Stimulated activated CD4-positive, alpha-beta T cell treated with anti-CD3 and anti-CD28 coated beads, Interleukin-1b, Interleukin-23, amount 100 ng/mL, for 1 hour (primary cell): ENCODE measurements around the gene CFAP97.
"Not testable (repeated sequence)": the region's sequence is repeated elsewhere in the genome, so short reads cannot be mapped to it uniquely, and the experiment has no call there.

ENCODE experiments used
- DNase-seq, 2 donors: peaks; one replicate each; pipeline ENCODE4 v3.0.0-alpha.2; 2020; ENCODE audit warnings: low read depth in 2 of 2

Gene CFAP97

DNA sequence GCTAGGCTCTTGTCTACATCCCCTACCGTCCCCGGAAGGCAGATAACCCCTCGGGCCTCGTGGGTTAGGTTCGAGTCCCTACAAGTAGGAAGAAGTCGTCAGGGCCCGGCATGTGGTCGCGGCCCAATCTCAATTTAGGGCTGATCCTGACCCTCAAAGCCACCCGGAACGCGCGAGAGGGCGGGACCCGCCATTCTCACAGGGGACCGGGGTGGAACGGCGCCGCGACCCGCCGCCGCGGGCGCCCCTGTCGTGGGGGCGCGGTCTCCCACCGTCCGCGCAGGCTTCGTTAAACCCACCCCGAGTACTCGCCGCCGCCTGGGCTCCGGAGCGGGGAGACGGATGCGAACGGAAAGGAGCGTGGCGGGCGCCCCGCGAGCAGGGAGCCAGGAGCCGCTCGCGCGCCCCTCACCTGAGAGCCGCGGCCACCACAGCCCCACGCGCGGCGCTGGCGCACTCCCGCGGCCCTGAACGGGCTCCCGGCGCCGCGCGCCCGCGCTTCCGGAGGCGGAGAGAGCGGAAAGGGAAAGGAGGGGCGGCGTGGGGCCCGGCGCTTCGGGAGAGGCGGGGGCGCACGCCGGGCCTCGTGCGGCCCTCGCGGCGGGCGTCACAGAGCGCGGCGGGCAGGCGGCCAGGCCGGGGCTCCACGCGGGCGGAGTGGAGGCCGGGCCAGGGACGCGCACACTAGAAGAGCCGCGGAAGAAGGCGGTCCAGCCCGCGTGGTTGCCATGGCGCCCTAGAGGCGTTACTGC lies at the start of gene CFAP97:
Gene CFAP97 (minus strand): TSS at position 515 of the 752 bp plus-strand sequence. CDS start 12,804 bp downstream, outside the sequence.
- peak; percentile 52 to 53 for DNase-seq

DNA sequence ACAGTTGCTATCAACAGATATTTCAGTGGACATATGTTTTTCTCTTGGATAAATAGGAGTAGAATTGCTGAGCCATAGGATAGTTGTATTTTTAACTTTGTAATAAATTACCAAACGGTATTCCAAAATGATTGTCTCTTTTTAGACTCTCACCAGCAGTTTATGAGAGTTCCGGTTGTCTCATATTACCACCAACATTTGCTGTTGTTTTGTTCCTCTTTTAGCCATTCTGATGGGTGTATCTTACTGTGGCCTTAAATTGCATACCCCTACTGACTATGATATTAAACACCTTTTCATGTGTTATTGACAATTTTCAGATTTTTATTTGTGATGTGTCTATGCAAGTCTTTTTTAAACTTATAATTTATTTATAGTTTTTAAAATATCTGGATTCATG lies 45.3 kb upstream of the CFAP97 start:
- DNase-seq = no peak

DNA sequence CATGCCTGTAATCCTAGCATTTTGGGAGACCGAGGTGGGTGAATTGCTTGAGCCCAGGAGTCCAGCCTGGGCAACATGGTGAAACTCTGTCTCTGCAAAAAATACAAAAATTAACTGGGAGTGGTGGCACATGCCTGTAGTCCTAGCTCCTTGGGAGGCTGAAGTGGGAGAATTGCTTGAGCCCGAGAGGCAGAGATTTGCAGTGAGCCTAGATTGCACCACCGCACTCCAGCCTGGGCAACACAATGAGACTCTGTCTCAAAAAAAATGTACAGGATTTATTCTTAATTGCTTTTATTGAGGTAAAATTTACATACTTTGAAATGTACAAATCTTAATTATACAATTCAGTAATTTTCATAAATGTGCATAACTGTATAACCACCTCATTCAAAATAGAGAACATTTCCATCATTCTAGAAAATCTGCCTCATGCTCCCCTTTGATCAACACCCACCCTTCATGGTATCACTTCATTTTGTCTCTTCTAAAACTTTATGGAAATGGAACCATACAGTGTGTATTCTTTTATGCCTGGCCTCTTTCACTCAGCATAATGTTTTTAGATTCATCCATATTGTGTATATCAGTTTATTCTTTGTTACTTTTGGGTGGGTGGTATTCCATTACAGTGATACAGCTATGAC lies 44.7 kb upstream of the CFAP97 start:
- DNase-seq = no peak

DNA sequence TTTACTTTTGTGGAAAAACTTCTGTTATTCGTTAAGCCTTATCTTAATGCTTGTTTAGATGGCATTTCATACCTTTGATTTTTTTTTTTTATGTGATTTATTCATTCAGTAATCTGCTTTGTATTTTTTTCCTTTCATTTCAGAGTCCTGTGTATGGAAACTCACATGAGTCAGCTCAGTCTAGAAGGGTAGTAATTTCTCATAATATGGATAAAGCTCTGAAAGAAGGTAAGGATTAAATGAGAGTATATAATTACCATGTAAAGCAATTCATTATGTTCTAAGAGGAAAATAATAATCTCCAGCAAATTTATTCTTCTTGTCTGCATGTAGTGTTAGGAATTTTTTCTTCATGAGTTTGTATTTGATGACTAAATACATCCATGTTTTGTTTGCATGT lies 43.4 kb upstream of the CFAP97 start:
- no peak for DNase-seq

DNA sequence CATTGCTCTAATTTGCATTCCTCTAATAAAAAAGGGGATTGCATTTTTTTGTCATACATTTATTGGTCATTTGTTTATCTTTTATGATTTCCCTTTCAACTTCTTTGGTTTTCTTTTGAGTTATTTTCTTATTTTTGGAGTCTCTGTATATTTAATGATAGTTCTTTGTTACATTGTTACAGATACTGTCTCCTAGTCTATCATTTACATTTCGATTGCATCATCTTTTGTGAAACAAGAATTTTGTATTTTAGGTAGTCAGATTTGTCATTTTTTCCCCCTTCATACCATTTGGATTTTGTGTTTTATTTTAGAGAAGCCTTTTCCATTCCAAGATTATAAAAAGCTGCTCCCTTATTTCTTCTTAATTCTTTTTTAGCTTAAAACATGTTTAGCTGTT lies 42.7 kb upstream of the CFAP97 start:
- no peak for DNase-seq

DNA sequence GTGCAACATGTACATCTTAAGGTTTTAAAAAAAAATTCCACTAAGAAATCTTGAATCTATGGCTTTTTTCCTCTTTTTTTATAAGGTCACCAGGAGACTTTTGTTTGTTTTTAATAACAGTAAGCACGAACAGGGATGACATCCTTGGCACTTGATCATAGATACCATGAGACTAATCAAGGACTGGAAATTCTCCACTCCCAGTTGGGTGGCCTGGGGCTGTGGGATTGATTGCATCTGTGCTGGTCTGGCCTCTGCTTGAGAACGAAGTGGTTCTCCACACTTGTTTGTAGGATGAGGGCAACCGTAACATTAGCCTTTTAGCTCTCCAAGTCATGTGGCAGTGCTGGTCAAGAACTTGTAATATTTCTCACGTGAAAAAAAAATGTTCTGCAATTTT lies 41.0 kb upstream of the CFAP97 start:
- DNase-seq = no peak

DNA sequence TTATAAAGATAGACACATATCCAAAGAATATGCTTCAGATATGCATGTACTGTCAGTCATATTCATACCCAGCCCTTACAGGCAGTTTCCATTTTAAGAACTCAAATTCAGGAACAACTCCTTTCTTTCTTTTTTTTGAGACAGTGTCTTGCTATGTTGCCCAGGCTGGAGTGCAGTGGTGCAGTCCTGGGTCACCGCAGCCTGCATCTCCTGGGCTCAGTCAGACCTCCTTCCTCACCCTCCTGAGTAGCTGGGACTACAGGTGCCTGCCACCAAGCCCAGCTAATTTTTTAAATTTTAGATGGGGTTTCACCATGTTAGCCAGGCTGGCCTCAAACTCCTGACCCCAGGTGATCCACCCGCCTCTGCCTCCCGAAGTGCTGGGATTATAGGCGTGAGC lies 40.1 kb upstream of the CFAP97 start:
- DNase-seq = no peak

DNA sequence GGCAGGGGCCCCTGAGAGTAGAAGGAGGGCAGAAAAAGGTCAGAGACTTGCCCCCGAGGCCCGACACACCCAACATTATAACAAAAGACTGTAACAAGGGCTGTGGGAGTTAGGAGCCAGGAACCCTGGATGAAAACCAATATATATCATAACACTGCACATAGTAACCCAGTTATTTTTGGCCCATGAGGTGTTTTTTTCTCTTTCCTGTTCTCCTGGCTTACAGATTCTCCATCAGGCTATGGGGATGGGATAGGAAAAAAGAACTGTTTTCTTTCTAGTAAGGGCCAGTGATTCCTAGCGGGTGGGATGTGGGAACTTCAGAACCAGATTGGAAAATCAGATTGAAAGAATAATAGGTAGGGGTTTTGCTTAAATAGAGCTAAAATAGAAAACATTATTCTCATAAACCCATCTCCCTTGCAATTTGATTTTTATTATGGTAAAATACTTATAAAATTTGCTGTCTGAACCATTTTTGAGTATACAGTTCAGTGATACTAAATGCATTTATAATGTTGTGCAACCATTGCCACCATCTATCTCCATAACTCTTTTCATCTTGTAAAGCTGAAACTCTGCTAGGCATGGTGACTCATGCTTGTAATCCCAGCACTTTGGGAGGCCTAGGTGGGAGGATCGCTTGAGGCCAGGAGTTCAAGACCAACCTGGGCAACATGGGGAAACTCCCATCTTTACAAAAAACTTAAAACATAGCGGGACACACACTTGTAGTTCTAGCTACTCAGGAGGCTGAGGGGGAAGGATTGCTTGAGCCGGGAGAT lies 39.1 kb upstream of the CFAP97 start:
- no peak for DNase-seq

DNA sequence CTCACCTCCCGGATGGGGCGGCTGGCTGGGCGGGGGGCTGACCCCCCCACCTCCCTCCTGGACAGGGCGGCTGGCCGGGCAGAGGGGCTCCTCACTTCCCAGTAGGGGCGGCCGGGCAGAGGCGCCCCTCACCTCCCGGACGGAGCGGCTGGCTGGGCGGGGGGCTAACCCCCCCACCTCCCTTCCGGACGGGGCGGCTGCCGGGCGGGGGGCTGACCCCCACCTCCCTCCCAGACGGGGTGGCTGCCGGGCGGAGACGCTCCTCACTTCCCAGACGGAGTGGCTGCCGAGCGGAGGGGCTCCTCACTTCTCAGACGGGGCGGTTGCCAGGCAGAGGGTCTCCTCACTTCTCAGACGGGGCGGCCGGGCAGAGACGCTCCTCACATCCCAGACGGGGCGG lies 36.7 kb upstream of the CFAP97 start:
- not testable (repeated sequence) for DNase-seq

DNA sequence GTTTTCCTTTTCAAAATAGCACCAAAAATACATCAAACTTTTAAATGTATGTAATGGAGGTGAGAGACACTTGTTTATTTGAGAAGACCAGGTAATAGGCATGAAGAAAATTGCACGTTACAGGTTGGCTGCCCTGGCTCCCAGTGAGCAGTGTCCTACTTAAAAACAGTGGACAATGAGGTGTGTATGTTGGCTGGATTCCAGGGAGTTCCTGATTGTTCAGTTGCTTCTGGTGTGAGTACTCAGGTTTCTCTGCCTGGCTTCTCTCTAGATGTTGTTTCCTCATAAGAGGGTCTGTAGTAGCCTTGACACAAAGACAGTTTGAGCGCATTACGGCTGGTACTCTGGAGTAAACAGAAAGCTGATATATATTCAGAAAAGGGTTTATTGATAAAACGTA lies 35.0 kb upstream of the CFAP97 start:
- DNase-seq = no peak

DNA sequence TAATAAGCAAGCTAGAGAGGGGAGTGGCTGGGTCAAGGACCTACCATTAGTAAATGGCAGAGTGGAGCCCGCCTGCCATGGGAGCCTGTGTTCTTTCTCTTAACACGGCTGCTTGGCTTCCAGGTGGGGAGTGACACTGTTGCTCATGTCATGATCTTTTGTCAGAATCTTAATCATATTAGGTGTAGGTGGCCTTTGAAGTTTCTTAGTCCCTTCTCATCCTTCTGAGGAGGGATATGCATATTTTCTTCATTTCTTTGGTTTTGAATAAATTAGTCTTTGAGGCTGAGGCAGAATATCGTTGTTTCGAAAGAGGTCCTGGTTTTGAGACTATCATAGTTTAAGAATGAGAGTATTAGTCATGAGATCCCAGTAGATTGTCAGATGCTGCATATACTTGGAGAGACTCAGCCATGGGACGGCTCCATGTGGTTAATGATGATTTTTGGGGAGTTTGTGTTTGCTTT lies 34.4 kb upstream of the CFAP97 start:
- no peak for DNase-seq

DNA sequence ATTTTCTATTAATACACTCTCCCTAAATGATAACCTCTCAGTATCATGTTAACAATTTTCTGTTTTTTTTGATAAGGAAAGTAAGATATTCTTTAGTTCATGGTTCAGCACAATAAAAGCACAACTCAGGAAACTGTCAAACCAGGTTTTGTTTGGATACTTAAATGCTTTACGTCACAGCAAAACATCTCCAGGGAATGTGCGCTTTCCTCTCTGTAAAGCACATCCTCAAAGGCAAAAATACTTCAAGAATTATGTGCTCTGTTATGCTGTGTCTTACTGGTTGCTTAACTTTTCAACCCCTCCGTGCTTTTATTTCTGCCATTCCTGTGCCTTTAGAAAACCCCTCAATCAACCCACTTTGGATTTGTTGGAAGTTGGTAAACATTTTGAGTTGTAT lies 33.4 kb upstream of the CFAP97 start:
- DNase-seq = no peak

DNA sequence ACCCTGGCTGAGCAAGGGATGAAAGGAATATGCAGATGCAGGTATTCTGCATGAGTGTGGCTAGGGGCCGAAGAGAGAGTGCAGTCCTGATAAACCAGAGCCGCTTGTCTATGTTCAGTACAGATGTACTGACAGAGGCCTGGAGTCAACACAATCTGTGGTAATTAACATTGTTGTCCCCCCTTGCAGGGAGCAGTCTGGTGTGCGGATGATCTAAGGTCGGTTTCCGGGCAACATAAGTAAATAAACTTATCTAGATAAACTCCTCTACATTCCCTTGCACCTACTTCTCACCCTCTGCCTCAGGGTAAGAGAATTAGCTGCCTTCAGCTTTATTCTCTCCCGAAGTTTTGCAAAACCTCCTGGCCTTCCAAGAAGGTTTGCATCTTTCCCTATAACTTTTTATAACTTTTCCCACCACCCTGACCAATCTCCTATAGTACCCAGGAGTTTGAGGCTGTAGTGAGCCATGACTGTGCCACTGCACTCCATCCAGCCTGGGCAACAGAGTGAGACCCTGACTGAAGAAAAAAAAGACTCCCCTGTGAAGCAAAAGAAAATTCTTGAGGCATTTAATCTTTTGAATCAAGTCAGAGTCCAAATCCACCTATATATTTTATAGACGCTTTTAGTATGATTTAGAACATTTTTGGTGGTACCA lies 32.2 kb upstream of the CFAP97 start:
- DNase-seq = no peak

DNA sequence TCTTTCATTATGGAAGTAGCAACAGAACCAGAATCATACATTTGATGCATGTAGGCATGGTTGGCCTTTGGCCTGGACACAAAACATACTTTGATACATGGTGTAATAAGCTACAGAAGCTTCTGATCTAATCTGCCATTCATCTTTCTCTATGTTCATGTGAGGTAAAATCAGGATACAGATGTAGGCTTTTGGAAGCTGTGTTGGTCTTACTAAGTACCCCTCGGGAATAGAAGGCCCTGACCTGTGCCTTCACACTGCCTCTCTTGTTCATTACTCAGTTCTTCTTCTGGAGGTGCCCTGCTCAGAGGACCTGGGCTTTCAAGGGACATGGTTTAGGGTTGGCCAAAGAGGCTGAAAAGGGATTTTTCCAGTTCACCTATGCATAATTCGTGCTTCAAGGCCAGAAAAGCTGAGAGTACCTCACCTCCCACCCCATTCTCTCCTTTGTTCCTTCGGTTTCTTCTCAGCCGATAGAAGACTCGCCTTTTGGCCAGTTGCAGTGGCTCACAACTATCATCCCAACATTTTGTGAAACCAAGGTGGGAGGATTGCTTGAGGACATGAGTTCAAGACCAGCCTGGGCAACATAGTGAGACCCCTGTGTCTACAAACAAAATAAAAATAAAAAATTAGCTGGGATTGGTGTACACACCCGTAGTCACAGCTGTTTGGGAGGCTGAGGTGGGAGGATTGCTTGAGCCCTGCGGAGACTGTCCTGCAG lies 31.5 kb upstream of the CFAP97 start:
- no peak for DNase-seq

DNA sequence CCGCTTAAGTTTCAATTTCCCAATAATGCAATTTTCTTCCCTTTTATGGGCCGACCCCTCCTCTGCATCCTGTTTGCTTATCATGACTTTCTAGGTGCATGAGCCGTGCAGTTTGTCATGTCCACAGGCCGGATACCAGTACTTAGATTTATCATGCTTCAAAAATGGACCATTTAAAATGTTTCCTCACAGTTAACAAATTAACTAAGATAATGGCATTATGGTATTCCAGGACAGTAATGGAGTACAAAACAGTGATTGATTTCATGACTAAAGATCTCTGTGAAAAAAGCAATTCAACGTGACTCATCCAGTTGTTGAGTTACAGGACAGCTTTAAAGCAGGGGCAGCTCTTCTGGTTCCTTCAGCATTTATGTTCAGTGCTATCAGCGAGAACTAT lies 28.6 kb upstream of the CFAP97 start:
- no peak for DNase-seq

DNA sequence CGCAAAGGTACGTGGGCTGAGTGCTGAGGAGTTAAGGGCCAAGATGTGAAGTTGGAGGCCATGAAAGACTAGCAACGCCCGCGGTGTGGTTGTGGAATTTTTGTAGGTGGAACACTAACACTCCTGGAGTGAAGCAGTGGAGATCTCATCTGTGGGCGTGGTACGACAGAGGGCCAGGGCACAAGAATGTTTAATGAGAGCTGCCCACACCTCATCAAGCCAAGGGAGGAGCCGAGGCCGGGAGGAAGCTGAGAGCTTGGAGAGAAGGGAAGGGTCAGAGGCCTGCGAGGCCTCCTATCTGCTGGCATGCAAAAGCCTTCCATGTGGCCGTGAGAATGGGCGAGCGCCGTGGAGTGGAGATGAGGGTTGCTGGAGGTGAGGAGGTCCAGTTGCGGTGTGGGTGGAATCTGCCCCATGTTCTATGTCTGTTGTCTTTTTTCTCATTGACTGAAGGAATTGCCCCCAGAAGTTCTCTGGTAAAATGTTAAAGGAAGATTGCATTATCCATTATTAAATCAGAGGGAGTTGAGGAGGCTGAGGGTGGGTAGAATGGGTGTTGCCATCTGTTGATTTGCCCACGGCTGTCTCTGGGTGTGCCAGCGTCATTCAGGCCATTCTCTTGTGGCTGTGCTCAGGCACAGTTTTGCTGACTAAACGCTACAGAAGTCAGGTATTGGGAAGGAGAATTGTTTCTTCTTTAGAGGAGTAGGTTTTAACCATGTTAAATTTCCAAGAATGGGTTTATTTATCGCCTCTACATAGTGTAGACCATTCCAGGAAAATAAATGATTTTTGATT lies 25.4 kb upstream of the CFAP97 start:
- DNase-seq = no peak

DNA sequence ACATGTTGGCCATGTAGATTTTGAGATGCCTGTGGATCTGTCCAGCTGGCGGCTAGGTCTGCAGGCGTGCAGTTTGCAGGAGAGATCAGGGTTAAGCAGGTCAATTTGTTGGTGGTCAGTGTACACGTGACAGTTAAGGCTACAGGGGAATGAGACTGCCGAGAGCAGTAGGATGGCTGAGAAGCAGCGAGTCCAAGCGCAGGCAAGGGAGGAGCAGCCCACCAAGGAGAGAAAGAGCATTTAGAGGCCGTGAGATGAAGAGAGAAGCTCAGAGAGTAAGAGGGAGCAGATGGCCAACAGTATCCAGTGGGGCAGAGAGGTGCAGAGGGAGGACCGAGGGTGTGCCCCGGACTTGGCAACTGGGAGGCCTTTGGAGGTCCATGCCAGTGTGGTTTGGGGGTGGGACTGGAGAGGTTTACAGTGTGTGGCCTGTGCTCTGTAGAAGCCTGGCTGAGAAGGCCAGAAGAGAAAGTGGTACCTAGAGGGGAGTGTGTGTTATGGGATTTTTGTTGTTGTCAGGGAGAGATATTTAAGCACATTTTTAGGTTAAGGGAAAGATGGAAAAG lies 24.0 kb upstream of the CFAP97 start:
- no peak for DNase-seq

DNA sequence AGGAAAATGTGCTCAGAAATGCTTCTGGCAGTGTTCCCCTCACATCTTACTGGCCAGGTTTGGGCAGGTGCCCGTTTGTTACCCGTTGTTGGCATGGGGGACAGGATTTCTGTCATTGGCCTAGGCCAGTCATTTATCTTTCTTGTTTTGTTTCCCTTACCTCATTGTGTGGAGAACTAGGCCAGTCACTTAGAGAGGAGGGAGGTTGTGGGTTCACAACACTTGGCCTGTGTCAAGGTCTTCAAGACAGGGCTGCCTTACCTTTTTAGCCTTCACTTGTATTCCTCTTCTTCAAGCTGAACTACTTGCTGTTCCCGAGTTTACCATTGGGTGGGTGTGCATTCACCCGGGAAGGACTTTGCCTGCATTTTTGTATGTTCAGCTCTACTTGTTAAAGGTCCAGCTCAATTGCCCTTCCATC lies 23.3 kb upstream of the CFAP97 start:
- no peak for DNase-seq

DNA sequence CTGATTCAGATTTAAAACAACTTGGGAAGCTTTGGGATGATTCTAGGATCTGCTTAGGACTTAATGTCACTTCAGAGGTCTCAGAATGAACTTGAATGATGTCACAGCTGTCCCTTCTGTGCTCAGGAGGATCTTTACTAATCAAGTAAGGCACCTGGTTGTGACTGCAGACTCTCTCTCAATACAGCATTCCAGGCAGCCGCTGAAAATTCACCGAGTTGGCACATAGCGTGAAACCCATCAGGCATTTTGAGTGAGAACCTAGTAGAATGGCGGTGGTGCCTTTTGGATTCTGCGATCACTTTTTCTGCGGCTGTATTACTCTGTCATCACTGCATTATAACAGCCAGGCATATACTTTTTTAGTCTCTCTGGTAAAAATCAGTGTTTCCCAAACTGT lies 22.1 kb upstream of the CFAP97 start:
- DNase-seq = no peak

DNA sequence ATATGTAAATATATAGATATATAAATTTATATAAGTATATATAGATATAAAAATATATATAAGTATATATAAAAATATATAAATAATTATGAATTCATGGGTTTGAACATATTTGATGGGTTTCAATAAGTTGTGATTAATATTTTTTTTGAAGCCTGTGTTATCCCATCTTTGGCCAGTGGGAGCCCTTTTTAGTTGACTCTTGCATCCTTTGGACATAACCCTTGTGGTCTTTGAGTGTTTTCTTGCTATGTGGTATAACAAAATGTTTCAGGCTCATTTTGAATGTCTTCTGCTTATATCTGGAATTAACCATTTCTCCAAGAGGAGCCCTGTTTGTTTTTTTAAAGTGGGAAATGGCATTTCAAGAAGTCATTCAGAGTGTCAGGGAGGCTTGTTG lies 20.8 kb upstream of the CFAP97 start:
- DNase-seq = no peak
